ENCODE results near the gene ITCH.
"Not testable (repeated sequence)": the region's sequence is repeated elsewhere in the genome, so short reads cannot be mapped to it uniquely, and the experiment has no call there.

The ITCH gene

GRCh38 chr20:34345402-34345736, 17.7 kb upstream of the ITCH start:
- DNase-seq = no peak

DNA sequence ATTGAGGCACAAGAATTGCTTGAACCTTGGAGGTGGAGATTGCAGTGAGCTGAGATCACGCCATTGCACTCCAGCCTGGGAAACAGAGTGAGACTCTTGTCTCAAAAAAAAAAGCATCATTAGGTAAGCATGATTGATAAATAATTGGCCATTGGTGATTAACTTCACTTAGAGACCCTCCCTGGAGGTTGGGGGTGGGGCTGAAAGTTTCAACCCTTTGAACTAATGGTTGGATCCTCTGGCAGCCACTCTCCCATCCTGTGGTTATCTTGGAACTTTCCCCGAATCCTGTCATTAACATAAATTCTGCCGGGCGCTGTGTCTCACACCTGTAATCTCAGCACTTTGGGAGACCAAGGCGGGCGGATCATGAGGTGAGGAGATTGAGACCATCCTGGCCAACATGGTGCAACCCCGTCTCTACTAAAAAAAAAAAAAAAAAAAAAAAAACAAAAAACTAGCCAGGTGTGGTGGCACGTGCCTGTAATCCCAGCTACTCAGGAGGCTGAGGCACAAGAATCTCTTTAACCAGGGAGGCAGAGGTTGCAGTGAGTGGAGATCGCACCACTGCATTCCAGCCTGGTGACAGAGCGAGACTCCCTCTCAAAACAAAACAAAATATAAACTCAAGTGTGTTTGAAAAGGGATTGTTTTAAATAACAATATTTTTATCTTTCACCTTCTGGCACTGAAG, 17.1 kb upstream of the ITCH start:
- not testable (repeated sequence) for DNase-seq

DNA sequence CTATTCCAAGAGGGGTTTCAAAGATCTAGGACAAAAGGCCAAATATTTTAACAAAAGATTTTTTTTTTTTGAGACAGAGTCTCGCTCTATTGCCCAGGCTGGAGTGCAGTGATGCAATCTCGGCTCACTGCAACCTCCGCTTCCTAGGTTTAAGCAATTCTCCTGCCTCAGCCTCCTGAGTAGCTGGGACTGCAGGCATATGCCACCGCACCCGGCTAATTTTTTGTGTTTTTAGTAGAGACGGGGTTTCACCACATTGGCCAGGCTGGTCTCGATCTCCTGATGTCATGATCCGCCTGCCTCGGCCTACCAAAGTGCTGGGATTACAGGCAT, 16.6 kb upstream of the ITCH start:
- not testable (repeated sequence) for DNase-seq

GRCh38 chr20:34347571-34347970, 15.5 kb upstream of the ITCH start:
- no peak for DNase-seq

DNA sequence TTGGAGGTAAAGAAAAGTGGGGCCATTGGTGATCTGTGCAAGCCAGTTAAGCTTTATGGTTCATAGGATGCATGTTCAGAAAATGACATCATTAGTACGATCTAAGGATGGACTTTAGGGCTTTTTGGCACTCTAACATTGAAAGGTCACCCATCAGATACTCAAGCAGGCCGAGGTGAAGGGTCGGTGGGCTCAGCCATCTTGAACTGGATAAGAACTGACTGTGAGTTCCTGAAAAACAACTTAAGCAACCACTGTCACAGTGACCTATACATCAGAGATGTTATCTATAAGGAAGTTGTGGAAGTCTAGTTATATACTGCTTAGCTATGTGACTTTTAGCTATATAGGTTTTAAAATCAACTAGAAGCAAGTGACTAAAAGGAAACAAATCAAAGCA, 13.0 kb upstream of the ITCH start:
- DNase-seq = no peak

- not testable (repeated sequence) for DNase-seq
Measured at GRCh38 chr20:34353467-34353866, 9.6 kb upstream of the ITCH start.

DNA sequence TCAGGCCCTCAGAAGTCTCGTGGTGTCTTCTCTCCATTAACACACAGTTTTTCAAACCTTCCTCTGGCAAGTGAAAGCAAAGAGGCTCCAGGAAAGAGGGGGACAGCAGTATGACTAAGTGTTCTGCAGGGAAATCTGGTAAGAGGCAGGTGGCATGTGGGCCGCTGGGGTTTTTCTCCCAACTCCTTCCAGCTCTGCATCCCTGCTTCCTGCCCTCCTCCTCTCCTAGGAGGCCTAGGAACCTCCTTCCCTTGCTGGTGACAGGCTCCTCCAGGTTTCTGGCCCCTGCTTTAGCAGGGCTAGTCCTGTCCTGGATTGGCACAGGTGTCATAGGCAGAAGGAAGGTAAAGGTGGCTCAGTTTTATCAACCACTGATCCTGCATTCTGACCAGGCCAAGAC, 7.6 kb upstream of the ITCH start:
- no peak for DNase-seq

DNA sequence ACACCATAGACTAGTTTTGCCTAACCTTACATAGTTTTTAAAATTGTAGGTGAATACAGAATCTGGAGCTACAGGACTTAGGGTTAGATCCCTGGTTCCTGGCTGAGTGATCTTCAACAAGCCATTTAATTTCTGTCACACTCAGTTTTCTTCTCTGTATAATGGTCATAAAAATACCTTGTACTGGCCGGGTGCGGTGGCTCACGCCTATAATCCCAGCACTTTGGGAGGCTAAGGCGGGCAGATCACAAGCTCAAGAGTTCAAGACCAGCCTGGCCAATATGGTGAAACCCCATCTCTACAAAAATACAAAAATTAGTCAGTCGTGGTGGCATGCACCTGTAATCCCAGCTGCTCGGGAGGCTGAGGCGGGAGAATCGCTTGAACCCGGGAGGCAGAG, 3.3 kb upstream of the ITCH start:
- DNase-seq = not testable (repeated sequence)

DNA sequence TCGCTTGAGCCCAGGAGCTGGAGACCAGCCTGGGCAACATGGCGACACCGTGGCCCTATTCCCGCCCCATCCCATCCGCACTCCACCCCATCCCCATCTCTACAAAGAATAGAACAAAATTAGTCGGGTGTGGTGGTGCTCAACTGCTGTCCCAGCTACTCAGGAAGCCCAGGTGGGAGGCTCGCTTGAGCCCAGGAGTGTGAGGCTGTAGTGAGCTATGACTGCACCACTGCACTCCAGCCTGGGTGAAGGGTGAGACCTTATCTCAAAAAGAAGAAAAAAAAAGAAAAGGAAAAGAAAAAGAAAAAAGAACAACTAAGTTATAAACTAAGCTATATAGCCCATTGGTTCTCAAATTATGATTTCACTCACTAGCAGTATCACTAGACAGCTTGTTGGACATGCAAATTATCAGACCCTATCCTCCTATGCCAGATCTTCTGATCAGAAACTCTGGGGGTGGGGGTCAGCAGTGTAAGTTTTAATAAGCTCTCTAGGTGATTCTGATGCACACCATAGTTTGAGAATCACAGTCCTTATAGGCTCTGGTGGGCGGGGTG, 491 bp upstream of the ITCH start:
- no peak for DNase-seq

- DNase-seq = no peak
Measured at GRCh38 chr20:34363465-34364222, 571 bp downstream of the ITCH start.

DNA sequence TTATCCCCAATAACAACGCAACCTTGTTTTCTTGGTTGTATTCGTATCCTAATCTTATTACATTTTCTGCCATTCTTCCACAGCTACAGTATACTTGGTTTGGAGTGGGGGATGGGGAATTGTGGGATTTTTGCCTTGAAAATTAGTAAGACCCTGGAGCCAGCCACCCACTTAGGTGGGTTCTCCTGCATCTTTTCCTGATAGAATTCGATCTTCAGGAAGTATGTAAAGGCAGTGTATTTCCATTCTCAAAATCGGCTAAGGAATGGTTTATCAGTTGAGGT, 1.1 kb downstream of the ITCH start:
- DNase-seq = no peak

DNA sequence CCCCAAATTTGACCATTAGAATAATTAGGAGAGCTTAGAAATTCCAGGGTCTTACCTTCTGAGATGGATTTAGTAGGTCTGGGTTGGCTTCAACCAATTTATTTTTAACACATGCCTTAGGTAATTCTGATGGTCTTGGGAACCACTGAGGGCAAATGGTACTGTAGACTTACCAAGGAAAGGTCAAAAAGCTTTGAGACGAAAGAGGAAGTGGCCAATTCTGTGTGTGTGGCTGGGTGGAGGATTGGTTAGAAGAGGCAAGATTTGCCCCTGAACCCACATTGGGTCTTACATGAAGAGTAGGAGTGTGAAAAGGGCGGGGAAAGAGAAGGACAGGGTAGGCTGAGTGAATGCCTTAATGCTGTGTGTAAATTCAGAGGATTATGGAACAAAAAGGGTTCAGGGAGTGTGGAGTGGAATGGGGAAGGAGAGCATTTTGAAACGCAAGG, 2.7 kb downstream of the ITCH start:
- DNase-seq = no peak

DNA sequence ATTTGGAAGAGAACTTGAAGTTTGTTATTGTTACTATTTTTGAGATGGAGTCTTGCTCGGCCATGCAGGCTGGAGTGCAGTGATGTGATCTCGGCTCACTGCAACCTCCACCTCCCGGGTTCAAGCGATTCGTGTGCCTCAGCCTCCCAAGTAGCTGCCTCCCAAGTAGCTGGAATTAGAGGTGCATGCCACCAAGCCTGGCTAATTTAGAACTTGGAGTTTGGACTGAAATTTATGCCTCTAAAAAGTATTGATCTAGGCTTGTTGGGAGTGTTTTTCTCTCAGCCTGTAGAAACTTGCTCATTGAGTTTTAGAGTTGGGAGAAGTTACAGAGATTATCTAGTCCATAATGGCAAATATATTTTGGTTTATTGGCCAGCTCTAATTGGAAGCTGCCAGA, 4.1 kb downstream of the ITCH start:
- no peak for DNase-seq

- not testable (repeated sequence) for DNase-seq
Measured at GRCh38 chr20:34367911-34368310, 4.8 kb downstream of the ITCH start.

DNA sequence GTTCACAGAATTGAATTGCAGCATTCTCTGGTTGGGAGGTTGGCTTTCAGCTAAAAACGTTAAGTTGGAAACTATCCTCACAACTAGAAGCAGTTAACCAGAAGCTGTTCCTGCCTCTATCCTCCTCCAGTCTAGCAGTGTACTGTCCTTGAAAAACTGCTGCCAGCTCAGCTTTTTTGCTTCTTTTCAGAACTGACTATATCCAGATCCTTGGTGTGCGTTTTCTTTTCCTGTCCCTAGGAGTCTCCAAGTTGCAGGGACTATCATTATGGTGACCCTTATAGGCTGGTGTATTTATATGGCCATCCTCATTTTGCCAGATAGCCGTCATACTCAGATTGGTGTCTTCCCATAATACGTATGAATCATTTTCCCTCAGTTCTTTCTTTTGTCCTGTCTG, 5.5 kb downstream of the ITCH start:
- DNase-seq = no peak

DNA sequence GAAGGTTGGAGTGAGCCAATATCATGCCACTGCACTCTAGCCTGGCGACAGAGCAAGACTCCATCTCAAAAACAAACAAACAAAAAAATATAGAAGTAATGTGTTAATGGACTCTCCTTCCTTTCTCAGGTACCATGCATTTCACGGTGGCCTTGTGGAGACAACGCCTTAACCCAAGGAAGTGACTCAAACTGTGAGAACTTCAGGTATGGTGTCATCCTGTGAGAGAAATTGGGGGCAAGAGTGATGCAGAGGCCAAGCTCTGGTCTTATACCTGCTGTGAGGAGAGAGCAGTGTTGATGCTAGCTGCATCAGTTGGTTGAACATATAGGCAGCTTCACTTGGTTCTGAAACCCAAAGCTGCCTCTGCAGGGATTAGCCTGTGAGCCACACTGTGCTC, 6.2 kb downstream of the ITCH start:
- DNase-seq = no peak

- no peak for DNase-seq
Measured at GRCh38 chr20:34370062-34370461, 7.0 kb downstream of the ITCH start.

GRCh38 chr20:34373445-34373844, 10.4 kb downstream of the ITCH start:
- DNase-seq = no peak

GRCh38 chr20:34374209-34374760, 11.2 kb downstream of the ITCH start:
- DNase-seq = no peak

GRCh38 chr20:34375977-34376430, 12.9 kb downstream of the ITCH start:
- DNase-seq = no peak

DNA sequence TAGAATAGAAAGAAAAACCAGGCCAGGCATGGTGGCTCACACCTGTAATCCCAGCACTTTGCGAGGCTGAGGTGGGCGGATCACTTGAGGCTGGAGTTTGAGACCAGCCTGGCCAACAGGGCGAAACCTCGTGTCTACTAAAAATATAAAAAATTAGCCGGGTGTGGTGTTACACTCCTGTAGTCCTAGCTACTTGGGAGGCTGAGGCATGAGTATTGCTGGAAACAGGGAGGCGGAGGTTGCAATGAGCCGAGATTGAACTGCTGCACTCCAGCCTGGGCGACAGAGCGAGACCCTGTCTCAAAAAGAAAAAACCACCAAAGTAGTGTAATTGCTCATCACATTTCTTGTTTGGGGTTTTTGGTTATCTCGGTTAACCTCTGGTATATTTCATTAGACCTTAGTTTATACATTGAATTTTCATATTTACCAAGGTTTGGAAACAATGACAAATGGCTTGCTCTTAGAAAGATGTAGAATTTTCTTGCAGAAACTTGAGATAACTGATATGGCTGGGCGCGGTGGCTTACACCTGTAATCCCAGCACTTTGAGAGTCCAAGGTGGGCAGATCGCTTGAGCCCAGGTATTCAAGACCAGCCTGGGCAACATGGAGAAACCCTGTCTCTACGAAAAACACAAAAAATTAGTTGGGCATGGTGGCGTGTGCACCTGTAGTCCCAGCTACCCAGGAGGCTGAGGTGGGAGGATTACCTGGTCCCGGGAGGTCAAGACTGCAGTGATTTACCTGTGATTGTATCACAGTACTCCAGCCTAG, 14.2 kb downstream of the ITCH start:
- no peak for DNase-seq

DNA sequence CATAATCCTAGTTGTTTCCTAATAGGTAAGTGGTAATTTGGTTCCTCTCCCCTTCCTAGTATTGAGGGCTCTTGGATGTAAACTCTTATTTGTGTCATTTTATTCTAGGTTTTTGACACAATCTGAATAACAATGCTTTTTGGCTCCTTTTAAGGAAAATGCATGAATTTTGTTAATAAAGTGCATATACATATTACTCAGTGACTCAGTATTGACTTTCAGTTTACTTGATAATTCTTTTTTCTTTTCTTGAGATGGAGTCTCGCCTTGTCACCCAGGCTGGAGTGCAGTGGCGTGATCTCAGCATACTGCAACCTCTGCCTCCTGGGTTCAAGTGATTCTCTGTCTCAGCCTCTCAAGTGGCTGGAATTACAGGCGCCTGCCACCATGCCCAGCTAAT, 19.1 kb downstream of the ITCH start:
- no peak for DNase-seq

- not testable (repeated sequence) for DNase-seq
Measured at GRCh38 chr20:34382877-34383455, 19.9 kb downstream of the ITCH start.

All from NCI-H1436 treated with DMSO at 0.1 percent for 48 hours (cell line).